Lower lobe of right lung (tissue), 2 donors: ENCODE results near the gene KIAA1210. TPM values are rescaled to one million over a fixed set of nuclear protein-coding genes. Genes with fewer than 3 reads are reported as not detected.

ENCODE experiments used
- ATAC-seq, 2 donors: fragments of 200-7000 bp; cut with Tn5 transposase; one replicate each; pipeline ENCODE4 v1.9.1; 2020 to 2022; ENCODE audit warnings: mild to moderate bottlenecking in 2 of 2, moderate library complexity in 2 of 2
- DNase-seq: peaks from one replicate; pipeline ENCODE4 v3.0.0-alpha.2; 2020
- H3K27ac ChIP-seq: fragments of 200-600 bp; one replicate; pipeline ENCODE4 v1.8.0; 2022
- H3K27me3 ChIP-seq: fragments of 200-600 bp; one replicate; pipeline ENCODE4 v1.8.0; 2022; ENCODE audit warnings: low read depth
- H3K36me3 ChIP-seq: fragments of 200-600 bp; one replicate; pipeline ENCODE4 v1.8.0; 2022; ENCODE audit warnings: mild to moderate bottlenecking
- H3K4me1 ChIP-seq: fragments of 200-600 bp; one replicate; pipeline ENCODE4 v1.8.0; 2022
- H3K4me3 ChIP-seq: fragments of 200-600 bp; one replicate; pipeline ENCODE4 v1.8.0; 2022; ENCODE audit warnings: mild to moderate bottlenecking
- H3K9me3 ChIP-seq: fragments of 200-600 bp; one replicate; pipeline ENCODE4 v1.8.0; 2022
- intact Hi-C: fragments of 100-400 bp; cut with DNase I; formaldehyde crosslinking; loops from one replicate; pipeline ENCODE4 v1.11.0; 2022
- total RNA-seq: library from RNA; stranded (reverse); fragmentation: NEBNext Ultra II Directional; extraction: Animal tissue kit (Norgen Biotek cat#: 25700); gene quantifications from one replicate; pipeline ENCODE4 v1.2.1, GENCODE V29; 2021
- TF ChIP-seq, protein P1 (sequence below): fragments of 200-600 bp; IDR thresholded peaks from one replicate; pipeline ENCODE4 v1.8.0; 2022; ENCODE audit warnings: antibody characterized with exemption, mild to moderate bottlenecking
- donor health status: DM: no; HTN: yes; CAD: no; lungs with severe emphysema.

Gene KIAA1210
- total RNA-seq, 1 donor from 2014 or later, result not detected

- Histone ChIP-seq H3K4me1 (no peaks in the 10 kb centered on the region), H3K4me3 (no peak overlapping the region), H3K27ac (no peak overlapping the region), H3K36me3 (no peaks in the 10 kb centered on the region), H3K27me3 (no peaks in the 10 kb centered on the region), H3K9me3 (no peaks in the 10 kb centered on the region)
- TF ChIP-seq, protein P1, sequence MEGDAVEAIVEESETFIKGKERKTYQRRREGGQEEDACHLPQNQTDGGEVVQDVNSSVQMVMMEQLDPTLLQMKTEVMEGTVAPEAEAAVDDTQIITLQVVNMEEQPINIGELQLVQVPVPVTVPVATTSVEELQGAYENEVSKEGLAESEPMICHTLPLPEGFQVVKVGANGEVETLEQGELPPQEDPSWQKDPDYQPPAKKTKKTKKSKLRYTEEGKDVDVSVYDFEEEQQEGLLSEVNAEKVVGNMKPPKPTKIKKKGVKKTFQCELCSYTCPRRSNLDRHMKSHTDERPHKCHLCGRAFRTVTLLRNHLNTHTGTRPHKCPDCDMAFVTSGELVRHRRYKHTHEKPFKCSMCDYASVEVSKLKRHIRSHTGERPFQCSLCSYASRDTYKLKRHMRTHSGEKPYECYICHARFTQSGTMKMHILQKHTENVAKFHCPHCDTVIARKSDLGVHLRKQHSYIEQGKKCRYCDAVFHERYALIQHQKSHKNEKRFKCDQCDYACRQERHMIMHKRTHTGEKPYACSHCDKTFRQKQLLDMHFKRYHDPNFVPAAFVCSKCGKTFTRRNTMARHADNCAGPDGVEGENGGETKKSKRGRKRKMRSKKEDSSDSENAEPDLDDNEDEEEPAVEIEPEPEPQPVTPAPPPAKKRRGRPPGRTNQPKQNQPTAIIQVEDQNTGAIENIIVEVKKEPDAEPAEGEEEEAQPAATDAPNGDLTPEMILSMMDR, result no peak
- DNase-seq (no peak), ATAC-seq (no peak)
- intact Hi-C loops, result no loop called here
Observed at GRCh38 chrX:119107206-119107605, 20.4 kb downstream of the KIAA1210 start.

DNA sequence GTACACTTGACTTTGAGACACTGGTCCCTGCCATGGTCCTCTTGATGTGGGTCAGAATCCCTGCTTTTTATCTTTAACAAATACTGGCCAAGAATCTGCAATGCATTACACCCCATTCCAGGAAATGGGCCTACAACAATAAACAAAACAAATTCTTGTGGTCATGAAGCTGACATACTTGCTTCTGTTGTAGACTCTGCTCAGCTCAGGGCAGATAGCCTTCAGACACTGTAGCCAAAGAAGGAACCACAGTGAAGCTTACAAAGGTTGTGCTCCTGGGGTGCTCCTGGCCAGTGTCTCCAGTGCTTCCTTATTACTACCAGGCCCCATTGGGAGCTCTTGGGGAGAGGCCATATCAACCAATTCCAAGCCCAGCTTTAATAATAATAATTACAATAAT lies 21.8 kb downstream of the KIAA1210 start:
- no peaks in the 10 kb centered on the region for H3K27me3 ChIP-seq
- no peak overlapping the region for H3K4me3 ChIP-seq
- H3K36me3 ChIP-seq, result no peaks in the 10 kb centered on the region
- intact Hi-C loops, result no loop called here
- no peak for ATAC-seq
- H3K27ac ChIP-seq, result no peak overlapping the region
- TF ChIP-seq, protein P1, result no peak
- no peaks in the 10 kb centered on the region for H3K4me1 ChIP-seq
- H3K9me3 ChIP-seq, result no peaks in the 10 kb centered on the region
- no peak for DNase-seq

- no peak overlapping the region for H3K27ac ChIP-seq
- no peaks in the 10 kb centered on the region for H3K27me3 ChIP-seq
- intact Hi-C loops, result no loop called here
Observed at GRCh38 chrX:119101168-119101567, 26.4 kb downstream of the KIAA1210 start.

DNA sequence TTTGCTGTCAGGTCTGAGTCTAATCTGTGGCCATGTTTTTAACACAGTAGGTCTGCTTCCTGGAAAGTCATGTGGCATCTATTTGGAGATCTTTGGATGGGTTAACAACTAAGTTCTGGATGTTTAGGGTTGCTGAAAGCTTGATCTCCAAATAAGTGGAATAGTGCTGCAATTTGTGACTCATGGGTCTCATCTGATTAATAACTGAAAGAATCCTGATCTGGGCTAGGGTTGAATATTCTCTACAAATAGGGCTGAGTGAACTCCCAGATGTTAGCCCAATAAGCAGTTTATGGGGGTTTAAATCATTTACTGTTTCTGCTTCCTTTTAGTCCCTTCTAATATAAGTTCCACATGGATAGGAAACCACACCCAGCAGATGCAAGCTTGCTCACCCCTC lies 31.7 kb downstream of the KIAA1210 start:
- intact Hi-C loops, result no loop called here
- Histone ChIP-seq H3K27me3 (no peaks in the 10 kb centered on the region), H3K36me3 (no peaks in the 10 kb centered on the region), H3K4me3 (no peak overlapping the region), H3K27ac (no peak overlapping the region), H3K9me3 (no peaks in the 10 kb centered on the region), H3K4me1 (no peaks in the 10 kb centered on the region)
- ATAC-seq (no peak), DNase-seq (no peak)
- TF ChIP-seq, protein P1, result no peak

More at GRCh38 chrX:119101168-119101567, 26.4 kb downstream of the KIAA1210 start:
- ATAC-seq, result no peak
- no peak for DNase-seq
- H3K4me1 ChIP-seq, result no peaks in the 10 kb centered on the region
- TF ChIP-seq, protein P1, result no peak
- H3K4me3 ChIP-seq, result no peak overlapping the region
- H3K9me3 ChIP-seq, result no peaks in the 10 kb centered on the region
- no peaks in the 10 kb centered on the region for H3K36me3 ChIP-seq

GRCh38 chrX:119094819-119095218 lies 32.8 kb downstream of the KIAA1210 start:
- ATAC-seq (no peak), DNase-seq (no peak)
- no peaks in the 10 kb centered on the region for H3K9me3 ChIP-seq
- H3K27me3 ChIP-seq, result no peaks in the 10 kb centered on the region
- H3K36me3 ChIP-seq, result no peaks in the 10 kb centered on the region
- no peak overlapping the region for H3K4me3 ChIP-seq
- TF ChIP-seq, protein P1, result no peak
- no peak overlapping the region for H3K27ac ChIP-seq
- no peaks in the 10 kb centered on the region for H3K4me1 ChIP-seq
- intact Hi-C loops, result no loop called here
